ENCODE results near the gene RFLNA. TPM values are rescaled to one million over a fixed set of nuclear protein-coding genes. Genes with fewer than 3 reads are reported as not detected.
"Not testable (repeated sequence)": the region's sequence is repeated elsewhere in the genome, so short reads cannot be mapped to it uniquely, and the experiment has no call there.

Gene RFLNA
- total and polyA plus RNA-seq, 4 donors: 0.40 to 1.8 (median 1.4) TPM

DNA sequence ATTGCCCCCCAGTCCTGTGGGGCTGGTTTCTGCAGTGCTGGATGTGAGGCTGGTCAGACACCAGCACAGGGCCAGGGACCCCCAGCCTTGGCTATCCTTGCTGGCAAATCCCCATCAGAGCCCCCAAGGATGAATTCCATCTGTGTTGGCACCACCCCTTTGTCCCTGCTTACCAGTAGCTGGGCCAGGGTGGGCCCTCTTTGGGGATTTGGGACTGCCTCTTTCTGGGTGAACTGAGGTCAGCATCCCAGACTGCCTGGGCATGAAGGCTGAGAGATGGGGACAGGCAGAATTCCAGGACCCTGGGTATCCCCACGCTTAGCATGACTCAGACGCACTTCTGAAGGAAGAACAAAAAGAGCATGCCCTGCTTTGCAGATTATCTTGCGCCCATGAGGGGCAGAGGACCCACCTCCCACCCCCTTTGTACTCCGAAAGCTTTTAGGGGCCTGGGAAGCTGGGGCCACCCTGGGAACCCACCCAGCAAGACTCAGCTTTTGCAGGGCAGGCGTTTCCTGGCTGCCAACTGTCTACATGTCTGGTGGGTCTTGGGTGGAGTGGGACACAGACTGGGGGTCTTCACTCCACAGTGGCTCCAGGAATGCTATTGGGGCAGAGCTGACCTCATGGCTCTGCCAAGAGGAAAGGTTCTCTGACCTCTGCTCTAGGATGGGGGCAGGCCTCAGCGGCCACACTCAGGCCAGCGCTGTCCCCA is 26.8 kb downstream of the RFLNA start:
- peaks cover 0 to 11% (median 0%) of the 10 kb centered on the region in 3 donors for H3K27me3 ChIP-seq (ENCODE audit: control insufficient read depth in 3 of 3, insufficient read depth in 3 of 3, low read length in 2 of 3)
- no peak overlapping the region for H3K9ac ChIP-seq (ENCODE audit: insufficient read depth in 1 of 2, low read length in 2 of 2)
- H3K36me3 ChIP-seq (ENCODE audit: control insufficient read depth in 4 of 4, insufficient read depth in 4 of 4, low read length in 4 of 4): peaks cover 14 to 31% (median 21%) of the 10 kb centered on the region in 4 donors
- no peak overlapping the region for H3K27ac ChIP-seq (ENCODE audit: low read depth in 1 of 2, low read length in 1 of 2)
- WGBS, 2 donors: 84 to 85% methylated on average over 7 of the region's 7 CpGs
- no peaks in the 10 kb centered on the region for H3K4me1 ChIP-seq (ENCODE audit: control insufficient read depth in 5 of 5, insufficient read depth in 5 of 5, low read length in 5 of 5)
- TF ChIP-seq, protein P1, sequence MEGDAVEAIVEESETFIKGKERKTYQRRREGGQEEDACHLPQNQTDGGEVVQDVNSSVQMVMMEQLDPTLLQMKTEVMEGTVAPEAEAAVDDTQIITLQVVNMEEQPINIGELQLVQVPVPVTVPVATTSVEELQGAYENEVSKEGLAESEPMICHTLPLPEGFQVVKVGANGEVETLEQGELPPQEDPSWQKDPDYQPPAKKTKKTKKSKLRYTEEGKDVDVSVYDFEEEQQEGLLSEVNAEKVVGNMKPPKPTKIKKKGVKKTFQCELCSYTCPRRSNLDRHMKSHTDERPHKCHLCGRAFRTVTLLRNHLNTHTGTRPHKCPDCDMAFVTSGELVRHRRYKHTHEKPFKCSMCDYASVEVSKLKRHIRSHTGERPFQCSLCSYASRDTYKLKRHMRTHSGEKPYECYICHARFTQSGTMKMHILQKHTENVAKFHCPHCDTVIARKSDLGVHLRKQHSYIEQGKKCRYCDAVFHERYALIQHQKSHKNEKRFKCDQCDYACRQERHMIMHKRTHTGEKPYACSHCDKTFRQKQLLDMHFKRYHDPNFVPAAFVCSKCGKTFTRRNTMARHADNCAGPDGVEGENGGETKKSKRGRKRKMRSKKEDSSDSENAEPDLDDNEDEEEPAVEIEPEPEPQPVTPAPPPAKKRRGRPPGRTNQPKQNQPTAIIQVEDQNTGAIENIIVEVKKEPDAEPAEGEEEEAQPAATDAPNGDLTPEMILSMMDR (IDR thresholded peaks at IDR 0.05; ENCODE audit: control extremely low read depth, extremely low read depth): no peak
- peaks cover 0 to 18% (median 9%) of the 10 kb centered on the region in 4 donors for H3K9me3 ChIP-seq (ENCODE audit: control insufficient read depth in 4 of 4, insufficient read depth in 3 of 4, low read length in 3 of 4)
- no peak overlapping the region for H3K4me3 ChIP-seq
- DNase-seq (no peak), ATAC-seq (ENCODE audit: insufficient read depth, low FRiP score) (no peak)

DNA sequence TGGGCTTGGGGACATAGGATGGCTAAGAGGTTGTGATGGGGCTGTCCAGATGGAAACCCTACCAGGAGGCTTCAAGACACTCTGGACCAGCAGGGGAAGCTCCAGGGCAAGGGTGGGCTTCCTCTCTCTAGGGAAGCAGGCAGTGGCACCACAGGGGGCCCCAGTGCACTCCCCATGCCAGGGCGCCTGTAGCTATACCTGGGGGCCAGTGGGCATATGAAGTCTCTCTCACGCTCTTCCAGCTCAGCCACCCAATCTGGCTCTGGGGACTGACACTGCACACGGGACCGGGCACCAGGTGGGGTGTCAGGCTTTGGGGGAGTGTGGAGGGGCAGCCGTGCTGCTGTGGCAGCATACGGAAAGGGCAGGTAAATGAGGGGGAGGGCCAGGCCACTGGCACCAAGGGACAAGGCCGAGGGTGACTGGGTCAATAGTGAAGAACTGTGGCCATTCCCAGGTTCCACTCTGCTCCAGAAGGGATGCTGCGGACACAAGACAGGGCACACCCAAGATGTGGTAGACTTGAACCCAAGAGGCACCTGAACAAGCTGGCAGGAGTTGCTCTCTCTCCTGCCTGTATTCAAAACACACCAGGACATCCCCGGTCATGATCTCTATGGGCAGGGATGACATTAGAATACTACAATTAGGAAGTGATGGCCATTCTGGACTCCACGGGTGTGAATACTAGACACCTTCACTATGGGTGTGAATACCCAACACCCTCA is 27.5 kb downstream of the RFLNA start:
- TF ChIP-seq, protein P1 (IDR thresholded peaks at IDR 0.05; ENCODE audit: control extremely low read depth, extremely low read depth): no peak
- DNase-seq: no peak
- no peak overlapping the region for H3K27ac ChIP-seq (ENCODE audit: low read depth in 1 of 2, low read length in 1 of 2)
- peaks cover 0 to 20% (median 9%) of the 10 kb centered on the region in 4 donors for H3K9me3 ChIP-seq (ENCODE audit: control insufficient read depth in 4 of 4, insufficient read depth in 3 of 4, low read length in 3 of 4)
- WGBS, 2 donors: 89 to 91% methylated on average over 10 of the region's 10 CpGs
- H3K9ac ChIP-seq (ENCODE audit: insufficient read depth in 1 of 2, low read length in 2 of 2): no peak overlapping the region
- ATAC-seq (ENCODE audit: insufficient read depth, low FRiP score): no peak
- H3K36me3 ChIP-seq (ENCODE audit: control insufficient read depth in 4 of 4, insufficient read depth in 4 of 4, low read length in 4 of 4): peaks cover 14 to 38% (median 21%) of the 10 kb centered on the region in 4 donors
- no peak overlapping the region for H3K4me3 ChIP-seq
- H3K4me1 ChIP-seq (ENCODE audit: control insufficient read depth in 5 of 5, insufficient read depth in 5 of 5, low read length in 5 of 5): peaks cover 0 to 1% (median 0%) of the 10 kb centered on the region in 5 donors
- H3K27me3 ChIP-seq (ENCODE audit: control insufficient read depth in 3 of 3, insufficient read depth in 3 of 3, low read length in 2 of 3): peaks cover 0 to 11% (median 0%) of the 10 kb centered on the region in 3 donors

DNA sequence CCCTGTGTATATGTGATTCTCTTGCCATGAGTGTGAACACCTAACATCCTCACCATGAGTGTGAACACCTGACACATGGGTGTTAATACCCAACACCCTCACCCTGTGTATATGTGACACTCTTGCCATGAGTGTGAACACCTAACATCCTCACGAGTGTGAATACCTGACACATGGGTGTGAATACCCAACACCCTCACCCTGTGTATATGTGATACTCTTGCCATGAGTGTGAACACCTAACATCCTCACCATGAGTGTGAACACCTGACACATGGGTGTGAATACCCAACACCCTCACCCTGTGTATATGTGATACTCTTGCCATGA is 28.1 kb downstream of the RFLNA start:
- WGBS, 2 donors: 97 to 100% methylated on average over 1 of the region's 1 CpG

More for the DNA sequence above, 28.1 kb downstream of the RFLNA start:
- not testable (repeated sequence) for ATAC-seq (ENCODE audit: insufficient read depth, low FRiP score); H3K9ac ChIP-seq (ENCODE audit: insufficient read depth in 1 of 2, low read length in 2 of 2); H3K27me3 ChIP-seq (ENCODE audit: control insufficient read depth in 3 of 3, insufficient read depth in 3 of 3, low read length in 2 of 3); H3K4me1 ChIP-seq (ENCODE audit: control insufficient read depth in 5 of 5, insufficient read depth in 5 of 5, low read length in 5 of 5); H3K4me3 ChIP-seq; DNase-seq; H3K27ac ChIP-seq (ENCODE audit: low read depth in 1 of 2, low read length in 1 of 2)
- H3K9me3 ChIP-seq (ENCODE audit: control insufficient read depth in 4 of 4, insufficient read depth in 3 of 4, low read length in 3 of 4): peaks cover 0 to 20% (median 9%) of the 10 kb centered on the region in 4 donors
- H3K36me3 ChIP-seq (ENCODE audit: control insufficient read depth in 4 of 4, insufficient read depth in 4 of 4, low read length in 4 of 4): peaks cover 14 to 41% (median 21%) of the 10 kb centered on the region in 4 donors

Data from lung (tissue), 12 donors.